Limb (tissue), 2 donors: Measurements from ENCODE around the gene SARNP.
"Not testable (repeated sequence)": the region's sequence is repeated elsewhere in the genome, so short reads cannot be mapped to it uniquely, and the experiment has no call there.

Experiments used
- DNase-seq, 2 donors: peaks; one replicate each; pipeline ENCODE4 v3.0.0-alpha.2; 2016; ENCODE audit errors: extremely low spot score in 2 of 2

The SARNP gene

DNA sequence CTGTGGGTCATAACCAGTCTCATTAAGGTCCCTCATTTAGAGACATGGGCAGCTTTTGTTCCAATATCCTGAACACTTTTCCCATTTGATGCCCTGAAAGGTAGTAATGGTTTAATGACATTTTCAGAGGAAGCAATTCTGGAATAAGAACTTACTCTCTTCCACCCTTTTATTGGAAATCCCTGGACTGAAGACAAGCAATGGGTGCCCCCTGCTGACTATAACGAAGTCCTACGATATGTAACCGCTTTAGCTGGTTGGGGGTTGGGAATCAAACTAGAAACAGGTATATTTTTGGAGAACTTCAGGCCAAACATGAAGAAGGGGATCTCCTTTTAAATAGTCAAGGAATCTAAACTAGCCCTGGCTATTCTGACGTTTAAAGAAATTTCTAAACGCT, 20.5 kb downstream of the SARNP start:
- peak in 1 of 2 donors; percentile 37 for DNase-seq

DNA sequence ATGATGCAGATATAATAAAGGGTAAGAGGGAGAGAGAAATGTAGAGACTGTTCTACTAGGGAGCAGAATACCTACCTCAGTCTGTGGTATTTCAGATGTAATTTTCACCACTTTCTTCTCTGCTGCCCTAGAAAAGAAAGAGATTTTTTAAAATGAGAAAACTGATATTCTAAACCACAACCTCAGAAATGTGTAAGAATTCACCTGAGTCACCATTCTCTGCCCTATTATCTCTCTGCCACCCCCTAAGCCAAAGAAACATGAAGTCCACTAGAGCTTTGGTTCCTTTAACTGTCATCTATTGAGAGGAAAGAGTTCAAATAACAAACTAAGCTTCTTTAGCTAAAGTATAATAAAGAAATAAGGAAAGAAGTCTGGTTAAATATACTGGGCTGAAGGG, 21.6 kb downstream of the SARNP start:
- DNase-seq, result no peak

DNA sequence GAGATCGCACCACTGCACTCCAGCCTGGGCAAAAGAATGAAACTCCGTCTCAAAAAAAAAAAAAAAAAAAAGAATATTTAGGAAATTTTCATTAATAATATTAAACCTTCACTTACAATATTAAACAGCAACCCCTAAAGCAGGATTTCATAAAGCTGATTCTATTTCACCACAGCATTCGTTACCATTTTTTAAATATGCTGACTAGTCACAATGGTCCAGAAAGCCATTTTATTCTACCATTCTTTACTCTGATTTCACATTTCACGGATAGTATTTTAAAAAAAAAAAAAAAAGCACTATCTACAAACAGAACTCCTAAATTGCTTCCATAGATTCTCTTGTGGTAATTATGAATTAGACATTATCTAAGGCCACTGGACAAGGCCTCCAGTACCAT, 27.6 kb downstream of the SARNP start:
- DNase-seq, result no peak

DNA sequence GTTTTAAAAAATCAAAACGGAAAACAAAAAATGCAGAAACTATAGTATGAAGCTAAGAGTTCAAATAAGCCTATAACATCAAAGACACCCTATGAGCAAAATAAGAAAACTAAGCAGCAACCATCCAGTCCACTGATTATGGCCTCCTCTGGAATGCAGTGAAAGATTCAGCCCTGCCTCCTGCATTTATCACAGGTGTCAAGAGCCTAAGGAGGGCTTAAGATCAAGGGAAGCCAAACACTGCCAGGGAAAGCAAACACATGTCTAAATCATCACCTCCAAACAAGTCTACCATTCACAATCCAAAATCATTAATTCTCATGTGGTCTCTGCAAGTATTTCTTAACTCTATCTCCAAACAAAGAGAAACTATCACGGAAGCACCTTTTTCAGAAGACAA, 28.4 kb downstream of the SARNP start:
- DNase-seq, result no peak

DNA sequence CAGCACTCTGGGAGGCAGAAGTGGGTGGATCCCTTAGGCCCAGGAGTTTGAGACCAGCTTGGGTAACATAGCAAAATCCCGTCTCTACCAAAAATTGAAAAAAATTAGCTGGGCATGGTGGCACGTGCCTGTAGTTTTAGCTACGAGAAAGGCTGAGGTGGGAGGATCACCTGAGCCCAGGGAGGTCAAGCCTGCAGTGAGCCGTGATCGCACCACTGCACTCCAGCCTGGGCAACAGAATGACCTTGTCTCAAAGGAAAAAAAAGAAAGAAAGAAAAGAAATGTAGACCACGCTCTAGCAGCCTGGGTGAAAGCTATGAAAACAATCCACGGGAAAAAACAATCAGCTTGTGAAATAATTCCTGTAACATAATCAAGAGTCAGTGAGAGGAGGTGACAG, 29.0 kb downstream of the SARNP start:
- DNase-seq, result no peak

DNA sequence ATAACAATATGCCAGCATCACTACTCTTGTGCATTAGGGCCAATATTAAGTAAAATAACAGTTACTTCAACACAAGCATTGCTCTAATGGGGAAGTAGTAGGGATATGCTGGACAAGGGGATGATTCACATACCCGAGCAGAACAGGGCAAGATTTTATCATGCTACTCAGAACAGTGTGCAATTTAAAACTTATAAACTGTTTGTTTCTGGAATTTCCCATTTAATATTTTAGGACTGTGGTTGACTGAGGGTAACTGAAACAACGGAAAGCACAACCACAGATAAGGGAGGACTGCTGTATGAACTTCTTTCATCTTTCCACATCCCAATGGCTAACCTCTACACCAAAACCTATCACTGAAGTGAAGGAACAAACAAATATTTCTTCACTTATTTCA, 36.8 kb downstream of the SARNP start:
- no peak for DNase-seq

DNA sequence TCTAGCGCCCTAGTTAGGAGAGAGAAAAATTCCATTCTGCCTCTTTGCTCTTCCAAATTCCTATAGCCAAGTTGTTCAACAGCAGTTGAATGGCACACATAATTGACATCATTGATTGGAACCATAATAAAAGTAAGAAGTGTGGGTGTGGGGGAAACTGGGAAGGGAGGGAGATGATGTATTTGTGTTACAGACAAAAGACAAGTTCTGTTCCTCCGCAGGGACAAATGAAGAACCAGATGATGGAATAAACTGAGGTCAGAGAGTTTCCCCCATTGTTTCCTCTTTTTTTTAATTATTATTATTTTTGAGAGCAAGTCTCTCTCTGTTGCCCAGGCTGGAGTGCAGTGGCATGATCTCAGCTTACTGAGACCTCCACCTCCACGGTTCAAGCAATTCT, 39.7 kb downstream of the SARNP start:
- no peak for DNase-seq

DNA sequence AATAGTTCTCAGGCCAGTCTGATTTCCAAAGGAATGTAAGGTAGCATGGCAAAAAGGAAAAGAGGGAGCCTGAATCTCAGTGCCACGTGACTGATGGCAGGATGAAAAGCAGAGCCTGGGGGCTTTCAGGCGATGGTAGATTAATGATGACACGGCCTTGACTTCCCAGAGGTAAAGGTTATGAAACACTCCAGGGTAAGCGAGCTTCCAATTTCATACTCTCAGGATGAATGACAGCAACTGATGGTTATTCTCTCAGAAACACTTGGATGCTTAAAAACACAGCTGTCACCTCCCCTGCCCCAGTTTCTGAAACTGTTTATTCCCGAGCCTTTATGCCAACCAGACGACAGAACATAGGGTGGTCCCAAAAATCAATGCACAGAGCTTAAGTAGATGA, 45.8 kb downstream of the SARNP start:
- DNase-seq, result peak in 1 of 2 donors; percentile 15

DNA sequence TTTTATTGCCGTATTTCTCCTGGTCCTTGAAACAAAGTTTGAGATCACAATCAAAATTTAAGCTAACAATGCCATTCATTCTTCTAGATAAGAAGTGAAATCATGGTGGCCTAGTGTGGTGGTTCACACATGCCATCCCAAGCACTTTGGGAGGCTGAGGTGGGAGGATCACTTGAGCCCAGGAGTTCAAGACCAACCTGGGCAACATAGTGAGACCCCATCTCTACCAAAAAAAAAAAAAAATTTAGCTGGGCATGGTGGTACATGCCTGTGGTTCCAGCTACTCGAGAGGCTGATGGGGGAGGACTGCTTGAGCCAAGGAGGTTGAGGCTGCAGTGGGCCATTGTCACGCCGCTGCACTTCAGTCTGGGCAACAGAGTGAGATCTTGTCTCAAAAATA, 50.4 kb downstream of the SARNP start:
- no peak for DNase-seq

DNA sequence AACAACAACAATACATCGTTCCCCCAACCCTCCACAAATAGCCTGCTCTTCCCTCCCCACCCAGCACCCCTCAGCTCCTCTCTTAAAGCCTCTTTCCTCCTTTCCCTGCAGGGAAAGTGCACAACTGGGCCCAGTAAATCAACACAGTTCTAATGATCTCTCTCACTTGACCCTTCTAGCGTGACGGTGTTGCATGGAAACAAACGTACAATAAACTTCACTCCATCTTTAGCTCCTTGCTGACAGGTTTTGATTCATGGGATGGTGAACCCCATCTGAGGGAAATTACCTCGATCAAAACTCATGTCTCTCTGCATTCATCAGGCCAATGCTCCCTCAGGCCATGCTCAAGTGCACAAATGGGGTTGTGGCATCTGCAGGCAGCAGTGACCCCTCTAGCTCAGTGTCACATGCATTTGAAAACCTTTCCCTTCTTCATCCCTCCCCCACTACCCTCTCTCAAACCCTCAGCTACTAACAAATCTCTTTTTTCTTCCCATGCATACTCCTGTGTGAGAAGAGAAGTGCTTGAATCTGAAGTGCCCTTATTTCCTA, 51.7 kb downstream of the SARNP start:
- no peak for DNase-seq

DNA sequence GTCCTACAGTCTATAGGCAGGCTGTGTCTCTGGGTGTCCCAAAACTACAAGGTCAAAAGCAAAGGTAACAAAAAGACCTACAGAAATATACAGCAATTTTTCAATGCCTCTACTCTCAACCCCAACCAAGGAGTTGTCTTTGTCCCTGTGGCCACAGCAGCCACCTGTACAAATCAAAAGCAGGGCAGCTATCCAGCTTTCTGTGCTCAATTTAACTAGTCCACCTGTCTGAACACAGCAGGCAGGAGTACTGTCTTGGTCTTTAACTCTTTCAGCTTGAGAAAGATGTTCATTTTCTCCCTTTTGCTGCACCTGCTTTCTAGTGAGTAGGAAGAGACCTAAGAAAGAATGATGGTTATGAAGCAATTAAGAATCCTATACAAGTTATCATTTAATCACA, 54.9 kb downstream of the SARNP start:
- DNase-seq, result no peak

DNA sequence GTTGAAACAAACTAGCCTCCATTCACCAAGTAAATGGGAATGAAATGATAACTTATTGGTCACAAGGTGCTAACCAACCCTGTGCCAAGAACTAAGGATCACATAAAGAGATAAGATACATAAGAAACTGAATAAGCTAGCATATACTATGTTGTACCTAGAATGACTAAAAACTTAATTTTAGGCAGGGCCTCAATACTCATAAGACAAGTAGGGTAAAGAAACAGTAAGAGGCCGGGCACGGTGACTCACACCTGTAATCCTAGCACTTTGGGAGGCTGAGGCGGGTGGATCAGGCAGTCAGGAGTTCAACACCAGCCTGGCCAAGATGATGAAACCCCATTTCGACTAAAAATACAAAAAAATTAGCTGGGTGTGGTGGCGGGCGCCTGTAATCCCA, 56.9 kb downstream of the SARNP start:
- no peak for DNase-seq

DNA sequence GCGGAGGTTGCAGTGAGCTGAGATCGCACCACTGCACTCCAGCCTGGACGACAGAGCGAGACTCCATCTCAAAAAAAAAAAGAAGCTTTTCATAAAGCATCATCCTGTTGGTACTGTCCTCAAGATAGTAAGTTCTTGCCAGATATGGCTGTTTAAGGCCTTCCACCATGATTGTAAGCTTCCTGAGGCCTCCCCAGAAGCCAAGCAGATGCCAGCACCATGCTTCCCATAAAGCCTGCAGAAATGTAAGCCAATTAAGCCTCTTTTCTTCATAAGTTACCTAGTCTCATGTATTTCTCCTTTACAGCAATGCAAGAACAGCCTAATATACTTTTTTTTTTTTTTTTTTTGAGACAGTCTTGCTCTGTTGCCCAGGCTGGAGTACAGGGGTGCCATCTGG, 58.9 kb downstream of the SARNP start:
- DNase-seq, result not testable (repeated sequence)

DNA sequence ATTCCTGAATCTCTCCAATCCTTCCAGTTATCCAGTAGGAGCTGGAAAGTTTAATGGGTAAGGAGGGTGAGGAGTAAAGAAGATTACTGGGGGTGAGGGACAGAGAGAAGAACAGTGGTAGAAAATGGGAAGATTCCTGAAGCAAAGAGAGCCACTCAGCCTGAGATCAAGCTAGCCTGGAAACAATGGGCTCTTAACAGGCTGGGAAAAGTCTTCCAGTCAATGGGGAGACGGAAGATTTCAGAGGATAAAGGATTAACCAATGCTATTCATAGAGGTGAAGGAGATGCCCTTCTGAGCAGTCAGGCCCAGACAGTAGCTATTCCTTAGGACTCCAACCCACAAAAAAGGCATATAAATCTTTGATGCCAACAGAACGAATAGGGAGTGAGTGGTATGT, 59.8 kb downstream of the SARNP start:
- no peak for DNase-seq

DNA sequence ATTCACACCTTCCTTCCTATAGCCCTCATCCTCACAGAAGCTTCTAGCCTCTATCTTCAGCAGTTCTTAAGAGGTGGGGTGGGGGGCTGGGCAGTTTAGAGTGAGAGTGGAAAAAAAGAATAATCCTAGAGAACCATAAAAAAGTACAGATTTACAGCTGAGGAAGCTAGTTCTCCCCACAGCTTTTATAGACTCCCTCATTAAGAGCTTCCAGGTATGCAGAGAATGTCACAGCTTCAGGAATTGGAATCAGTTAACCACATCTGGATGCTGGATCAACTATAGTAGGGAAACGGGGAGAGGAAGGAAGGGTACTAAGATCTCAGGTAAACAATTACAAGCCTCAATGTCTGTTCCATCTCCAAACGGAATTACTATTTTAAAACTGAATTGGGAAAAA, 62.3 kb downstream of the SARNP start:
- no peak for DNase-seq

DNA sequence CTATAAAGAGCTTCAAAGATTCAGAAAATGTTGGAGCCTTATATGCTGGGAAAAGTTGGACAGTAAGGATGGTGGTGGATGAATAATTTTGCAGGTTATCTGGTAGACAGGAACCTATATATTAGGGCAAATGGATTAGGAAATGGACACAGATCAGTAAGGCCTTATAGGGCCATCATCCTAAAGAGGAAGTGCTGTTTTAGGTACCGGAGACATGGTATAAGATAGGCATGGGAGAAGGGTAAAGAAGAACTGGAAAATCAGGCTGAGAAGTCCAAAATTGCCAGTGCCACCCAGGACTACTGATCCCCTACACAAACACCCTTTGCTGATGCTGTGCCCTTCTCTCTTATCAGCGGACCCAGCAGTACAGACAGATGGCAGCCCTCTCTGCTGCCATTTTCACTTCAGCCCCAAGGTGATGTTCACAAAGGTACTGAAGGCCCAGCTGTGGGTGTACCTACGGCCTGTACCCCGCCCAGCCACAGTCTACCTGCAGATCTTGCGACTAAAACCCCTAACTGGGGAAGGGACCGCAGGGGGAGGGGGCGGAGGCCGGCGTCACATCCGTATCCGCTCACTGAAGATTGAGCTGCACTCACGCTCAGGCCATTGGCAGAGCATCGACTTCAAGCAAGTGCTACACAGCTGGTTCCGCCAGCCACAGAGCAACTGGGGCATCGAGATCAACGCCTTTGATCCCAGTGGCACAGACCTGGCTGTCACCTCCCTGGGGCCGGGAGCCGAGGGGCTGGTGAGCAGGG, 69.1 kb downstream of the SARNP start:
- DNase-seq, result no peak

DNA sequence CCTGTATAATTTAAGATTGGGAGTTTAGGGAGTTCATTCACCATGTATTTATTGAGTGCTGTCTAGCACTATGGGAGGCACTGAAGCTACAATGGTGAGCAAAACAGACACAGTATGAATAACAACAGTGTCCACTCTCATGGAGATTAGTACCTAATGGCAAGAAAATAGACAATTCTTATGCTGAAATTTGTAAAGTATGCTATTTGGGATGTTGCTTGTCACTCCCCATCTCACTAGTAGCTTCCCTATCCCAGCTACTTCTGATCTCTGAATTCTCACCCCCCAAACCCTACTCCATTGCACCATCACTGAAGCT, 70.7 kb downstream of the SARNP start:
- no peak for DNase-seq

DNA sequence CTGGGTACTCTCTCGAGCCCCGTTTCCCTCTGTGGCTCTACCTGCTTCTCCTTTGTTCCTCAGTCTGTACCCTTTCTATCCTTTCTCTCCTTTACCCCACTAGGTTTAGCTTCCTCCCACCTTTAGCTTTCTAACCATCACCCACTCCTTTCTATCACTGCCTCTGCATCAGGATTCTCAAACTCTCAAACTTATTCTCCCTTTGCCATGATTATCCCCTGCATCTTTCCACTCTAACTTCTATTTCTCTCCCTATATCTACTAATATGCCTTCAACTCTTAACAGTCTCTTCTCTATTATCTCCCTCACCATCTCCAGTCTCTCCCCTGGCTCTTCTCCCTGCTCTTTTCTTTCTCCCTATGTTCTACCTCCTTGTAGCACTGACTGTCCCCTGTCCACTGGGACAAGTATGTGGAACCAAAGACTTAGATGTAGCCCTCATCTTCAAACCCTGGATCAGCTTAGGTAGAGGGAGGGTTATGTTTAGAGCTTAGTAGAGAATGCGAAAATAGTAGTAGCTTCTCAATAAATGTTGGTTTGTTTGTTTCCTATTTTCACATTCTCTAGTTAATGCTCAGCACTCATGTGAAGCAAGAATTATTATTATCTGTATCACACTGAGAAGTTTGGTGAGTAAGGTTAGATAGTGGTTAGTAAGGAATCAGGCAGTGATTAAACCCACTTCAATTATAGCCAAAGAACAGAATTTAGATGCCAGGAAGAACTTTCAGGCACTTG, 71.2 kb downstream of the SARNP start:
- no peak for DNase-seq

DNA sequence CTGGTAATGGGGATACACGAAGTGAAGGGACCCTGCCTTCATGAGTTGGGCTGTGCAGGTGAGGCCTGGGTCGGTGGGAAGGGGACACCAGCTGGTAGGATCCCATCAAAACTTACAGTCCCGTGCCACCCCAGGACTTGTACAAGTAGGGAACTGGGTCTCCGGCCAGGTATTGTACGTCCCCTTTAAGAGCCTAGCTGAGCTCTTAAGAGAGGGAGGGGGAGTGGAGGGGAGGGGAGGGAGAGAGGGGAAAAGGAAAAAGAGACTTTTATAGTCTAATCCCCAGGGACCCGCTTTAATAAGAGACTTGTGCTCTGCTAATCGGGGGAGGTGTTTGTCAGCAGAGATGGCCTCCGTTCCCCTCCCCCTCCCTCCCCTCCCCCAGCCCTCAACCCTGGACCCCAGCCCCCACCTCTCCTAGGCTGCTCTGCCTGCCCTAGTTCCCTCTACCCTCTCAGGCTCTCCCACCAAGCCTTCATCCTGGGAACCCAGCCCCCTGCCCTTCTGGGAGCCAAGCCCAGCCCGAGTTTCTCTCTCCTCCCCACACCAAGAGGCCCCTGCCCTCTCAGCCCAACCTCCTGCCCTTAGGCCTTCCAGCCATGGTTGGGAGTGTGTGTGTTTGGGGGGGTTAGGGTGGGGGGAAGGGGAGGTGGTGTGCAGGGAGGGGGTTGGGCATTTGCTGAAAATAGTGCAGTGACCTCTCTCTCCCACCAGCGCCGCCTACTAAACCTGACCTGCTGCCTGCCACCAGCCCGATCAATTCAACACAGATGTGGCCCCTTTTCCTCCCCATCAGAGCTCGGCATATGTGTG, 72.0 kb downstream of the SARNP start:
- DNase-seq, result peak; percentile 77

DNA sequence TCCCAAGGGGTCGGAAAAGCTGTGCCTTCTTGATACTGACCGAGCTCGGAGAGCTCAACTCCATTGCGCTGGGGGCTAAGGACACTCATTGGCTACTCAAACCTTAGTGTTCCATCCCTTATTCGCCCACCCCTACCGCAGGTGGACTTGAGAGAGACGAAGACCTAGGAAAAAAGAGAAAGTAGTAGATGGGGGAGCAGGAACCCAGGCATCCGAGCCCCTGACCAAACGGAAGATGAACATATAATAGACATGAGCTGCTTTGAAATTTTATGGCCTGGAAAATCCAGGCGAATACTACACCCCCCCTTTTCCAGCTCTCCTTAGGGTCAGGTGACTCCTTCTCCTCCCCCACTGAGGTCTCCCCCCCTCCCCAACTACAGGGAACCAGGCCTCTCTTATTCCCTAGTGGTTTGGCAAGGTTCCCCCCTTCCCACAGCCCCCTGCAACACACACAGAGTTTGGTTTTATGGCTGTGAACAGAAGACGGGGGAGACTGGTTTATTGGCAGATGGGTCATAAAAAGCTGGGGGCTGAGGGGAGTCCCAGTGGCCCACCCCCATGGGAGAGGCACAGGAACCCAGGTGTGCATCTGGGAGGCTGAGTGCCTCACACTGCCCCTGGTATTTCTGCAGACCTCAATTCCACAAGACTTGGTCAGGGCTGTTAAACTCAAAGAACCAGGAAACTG, 73.0 kb downstream of the SARNP start:
- DNase-seq, result peak in 1 of 2 donors; percentile 48
